Neuronal stem cell (in vitro differentiated cells): ENCODE results near the gene FAHD2A. TPM values are rescaled to one million over a fixed set of nuclear protein-coding genes. Genes with fewer than 3 reads are reported as not detected.

Experiments used
- small RNA-seq: library from polyadenylated mRNA; stranded (forward); fragments of <200 nt; extraction: miRNeasy Mini kit (QIAGEN cat#:217004); gene quantifications from one replicate; pipeline ENCODE3, GENCODE V24; 2013; ENCODE audit not compliant: insufficient read depth

FAHD2A gene

Small RNAs within 50 kb of the gene (small RNA-seq; reads per million reads assigned to genes)
- gene AC133104.2 = not detected
